HG02678 (cell line): ENCODE data around the gene FGF1.
"Not testable (repeated sequence)": the region's sequence is repeated elsewhere in the genome, so short reads cannot be mapped to it uniquely, and the experiment has no call there.

Experiments used
- ATAC-seq: cut with Tn5 transposase; IDR thresholded peaks from one replicate; pipeline ENCODE4 v1.9.1; 2021; ENCODE audit warnings: mild to moderate bottlenecking, moderate library complexity; ENCODE audit not compliant: unreplicated experiment

Gene FGF1

DNA sequence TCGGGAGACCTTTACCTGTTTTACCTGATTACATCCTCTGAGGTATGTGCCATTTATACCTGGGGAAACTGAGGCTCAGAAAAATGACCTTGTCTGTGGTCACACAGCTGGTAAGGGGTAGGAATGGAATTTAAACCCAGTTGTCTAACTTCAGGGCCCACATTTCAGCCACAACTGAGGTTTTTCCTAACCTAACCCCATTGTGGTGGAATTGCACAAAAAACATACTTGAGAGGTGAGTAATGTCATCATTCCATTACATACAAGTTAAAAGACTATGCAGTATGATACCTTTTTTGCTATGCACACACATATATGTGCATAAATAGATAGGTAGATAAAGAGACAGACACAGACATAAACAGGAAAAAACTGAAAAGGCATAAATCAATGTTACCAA, 14.1 kb downstream of the FGF1 start:
- ATAC-seq, result no peak

DNA sequence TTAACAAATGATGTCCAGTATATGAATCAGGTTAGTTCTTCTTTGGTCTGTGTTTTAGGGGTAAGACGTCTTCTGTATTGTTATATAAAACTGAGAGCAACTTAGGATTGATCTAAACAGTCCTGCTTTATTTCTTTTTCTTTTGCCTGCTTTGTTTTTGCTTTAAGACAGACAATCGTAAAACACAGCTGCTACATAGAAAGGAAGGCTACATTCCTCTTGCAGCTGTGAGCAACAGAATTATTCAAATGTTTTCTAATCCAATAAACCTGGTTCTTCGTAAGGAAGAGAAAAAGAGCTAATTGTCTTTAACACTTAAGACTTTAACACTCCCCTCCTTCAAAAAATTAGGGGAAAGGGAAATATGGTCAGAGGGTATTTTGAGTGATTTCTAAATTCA, 14.6 kb downstream of the FGF1 start:
- no peak for ATAC-seq

DNA sequence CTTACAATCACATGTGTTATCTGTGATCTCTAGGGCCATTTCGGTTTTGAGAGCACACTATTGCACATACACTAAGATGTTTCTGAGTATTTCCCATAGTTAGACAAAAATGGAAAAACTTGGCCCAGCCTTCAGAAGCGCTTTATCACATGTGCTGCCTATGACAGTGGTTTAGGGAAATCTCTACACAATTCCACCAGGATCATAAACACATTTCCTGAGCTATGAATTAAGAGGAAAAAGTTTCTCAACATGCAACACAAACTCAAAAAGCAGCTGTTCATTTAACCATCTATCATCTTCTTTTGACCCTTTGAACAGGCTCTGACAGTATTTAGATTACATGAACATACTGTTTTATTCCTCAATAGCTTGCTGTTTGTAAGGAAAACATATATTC, 15.1 kb downstream of the FGF1 start:
- no peak for ATAC-seq

GRCh38 chr5:142669477-142669876, 16.4 kb downstream of the FGF1 start:
- no peak for ATAC-seq

GRCh38 chr5:142668336-142668735, 17.6 kb downstream of the FGF1 start:
- no peak for ATAC-seq

GRCh38 chr5:142667831-142668230, 18.1 kb downstream of the FGF1 start:
- ATAC-seq, result no peak

- no peak for ATAC-seq
Measured at GRCh38 chr5:142664636-142665035, 21.3 kb downstream of the FGF1 start.

DNA sequence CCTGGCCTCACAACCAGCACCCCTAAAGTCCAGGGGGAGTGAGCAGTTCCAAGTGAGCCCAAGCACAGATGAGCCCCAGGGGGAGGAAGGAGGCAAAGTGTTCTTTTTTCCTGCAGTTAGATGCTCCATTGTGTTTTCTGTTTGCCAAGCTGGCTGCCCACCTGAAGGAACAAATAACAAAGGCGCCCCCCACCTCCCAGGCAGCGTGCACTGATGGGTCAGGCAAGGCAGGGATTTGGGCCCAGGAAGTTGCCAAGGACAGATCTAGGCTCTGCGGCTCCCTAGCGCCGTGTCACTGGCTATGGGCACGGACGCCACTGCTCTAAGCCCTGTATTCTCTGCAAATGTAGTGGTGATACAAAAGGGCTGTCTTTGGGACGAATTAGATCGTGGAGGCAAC, 21.8 kb downstream of the FGF1 start:
- no peak for ATAC-seq

GRCh38 chr5:142663246-142663645, 22.6 kb downstream of the FGF1 start:
- ATAC-seq, result no peak

DNA sequence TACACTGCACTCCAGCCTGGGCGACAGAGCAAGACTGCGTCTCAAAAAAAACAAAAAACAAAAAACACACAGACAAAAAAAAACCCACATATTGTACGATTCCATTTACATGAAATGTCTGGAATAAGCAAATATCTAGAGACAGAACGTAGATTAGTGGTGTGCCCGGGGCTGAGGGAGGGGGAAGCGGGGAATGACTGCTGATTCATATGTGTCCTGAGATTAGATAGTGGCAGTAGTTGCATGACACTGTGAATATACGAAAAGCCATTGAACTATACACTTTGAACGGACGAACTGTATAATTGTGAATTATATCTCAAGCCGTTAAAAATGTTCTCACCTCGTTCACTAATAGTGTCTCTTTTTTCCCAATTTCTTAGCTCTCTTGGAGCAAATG, 23.9 kb downstream of the FGF1 start:
- no peak for ATAC-seq

DNA sequence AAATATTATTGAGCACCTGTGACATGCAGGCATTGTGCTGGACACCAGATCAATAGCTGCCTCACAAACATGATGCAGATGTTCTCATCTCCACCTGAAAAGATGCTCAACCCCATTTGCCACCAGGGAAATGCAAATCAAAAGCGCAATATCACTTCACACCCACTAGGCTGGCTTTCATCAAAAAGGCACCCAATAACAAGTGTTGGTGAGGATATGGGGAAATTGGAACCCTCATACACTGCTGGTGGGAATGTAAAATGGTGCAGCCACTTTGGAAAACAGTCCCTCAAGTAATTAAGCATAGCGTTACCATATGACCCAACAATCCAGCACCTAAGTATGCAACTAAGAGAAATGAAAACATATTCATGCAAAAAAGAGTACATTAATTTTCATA, 24.7 kb downstream of the FGF1 start:
- no peak for ATAC-seq

DNA sequence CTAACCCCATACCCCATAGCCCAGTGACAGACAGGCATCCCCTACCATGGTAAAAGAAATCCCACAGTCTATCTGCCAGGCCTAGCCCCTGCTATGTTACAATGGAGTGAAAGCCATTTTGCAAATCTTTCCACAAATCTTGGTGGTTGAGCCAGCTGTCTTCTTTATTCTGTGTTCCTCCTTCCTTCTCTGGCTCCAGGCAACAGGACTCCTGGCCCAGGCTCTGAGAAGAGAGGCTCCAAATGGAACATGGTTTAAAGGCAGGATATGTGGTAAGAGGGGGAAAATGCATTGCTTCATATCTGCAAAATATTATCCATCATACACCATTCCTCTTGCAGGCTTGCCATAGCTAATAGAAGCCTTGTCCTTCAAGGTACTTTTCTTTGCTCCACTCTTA, 25.2 kb downstream of the FGF1 start:
- no peak for ATAC-seq

DNA sequence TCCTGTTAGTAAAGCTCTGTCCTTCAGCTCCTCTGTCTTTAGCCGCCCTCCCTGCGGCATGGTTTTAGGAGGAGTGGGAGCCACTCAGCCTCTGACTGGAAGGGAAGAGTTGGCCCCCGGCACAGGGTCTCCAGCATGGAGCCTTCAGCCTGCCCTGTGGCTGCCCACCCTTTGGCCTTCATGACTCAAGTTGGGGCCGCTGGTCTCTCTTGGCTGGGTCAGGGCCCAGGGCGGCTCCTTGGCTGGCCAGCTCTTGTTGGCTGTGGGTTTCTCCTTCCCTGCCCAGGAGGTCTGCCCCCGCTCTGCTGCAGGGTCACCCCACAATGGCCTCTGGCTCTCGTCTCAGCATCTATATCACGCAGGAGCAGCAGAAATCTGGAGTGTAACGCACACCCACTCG, 25.7 kb downstream of the FGF1 start:
- ATAC-seq, result no peak

- no peak for ATAC-seq
Measured at GRCh38 chr5:142659405-142659804, 26.5 kb downstream of the FGF1 start.

- no peak for ATAC-seq
Measured at GRCh38 chr5:142658278-142658677, 27.6 kb downstream of the FGF1 start.

DNA sequence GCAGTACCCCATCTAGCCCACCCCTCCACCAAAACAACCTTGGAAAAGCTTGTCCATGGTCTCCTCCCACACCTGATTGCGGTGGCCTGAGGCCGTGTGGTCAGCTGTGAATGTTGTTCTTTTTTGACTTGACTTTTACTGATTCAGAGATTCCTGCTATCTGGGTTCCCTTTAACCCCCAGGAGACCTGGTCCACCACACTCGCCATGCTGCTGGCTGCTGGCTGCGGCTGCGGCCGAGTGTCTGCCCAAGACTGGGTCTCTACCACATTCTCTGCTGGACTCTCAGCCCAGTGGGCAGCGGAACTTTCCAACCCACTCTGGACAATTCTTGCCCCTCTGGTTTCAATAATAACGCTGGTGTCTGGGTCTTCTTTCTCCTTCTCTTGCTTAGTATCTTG, 28.4 kb downstream of the FGF1 start:
- ATAC-seq, result no peak

GRCh38 chr5:142655339-142656267, 30.3 kb downstream of the FGF1 start:
- ATAC-seq, result peak; percentile 83

GRCh38 chr5:142654578-142655058, 31.3 kb downstream of the FGF1 start:
- ATAC-seq, result no peak

GRCh38 chr5:142653321-142653720, 32.6 kb downstream of the FGF1 start:
- ATAC-seq, result no peak

DNA sequence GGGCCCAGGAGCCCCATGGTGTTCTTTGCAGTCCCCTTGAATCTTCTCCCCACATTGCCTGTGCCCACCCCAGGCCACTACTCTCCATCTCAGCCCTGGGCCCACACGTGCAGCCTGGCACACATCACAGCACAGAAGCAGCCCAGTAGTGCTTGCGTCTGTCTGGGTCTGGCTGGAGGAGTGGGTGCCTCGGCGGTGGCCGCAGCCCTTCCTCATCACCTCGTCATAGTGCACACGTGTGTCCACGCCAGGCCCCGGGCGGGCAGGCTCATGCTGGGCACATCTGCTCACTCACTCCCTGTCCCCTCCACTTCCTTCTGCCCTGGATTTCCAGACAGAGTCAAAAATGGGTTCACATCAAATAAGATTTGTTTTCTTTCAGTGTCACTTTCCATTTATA, 33.3 kb downstream of the FGF1 start:
- ATAC-seq, result no peak

- ATAC-seq, result no peak
Measured at GRCh38 chr5:142650881-142651280, 35.0 kb downstream of the FGF1 start.

- ATAC-seq, result no peak
Measured at GRCh38 chr5:142650060-142650459, 35.8 kb downstream of the FGF1 start.

GRCh38 chr5:142648108-142648507, 37.8 kb downstream of the FGF1 start:
- ATAC-seq, result not testable (repeated sequence)
